WERI-Rb-1 (cell line): ENCODE results near the gene FARS2.

Experiments used
- DNase-seq: peaks from one replicate; pipeline ENCODE4 v3.0.0-alpha.2; 2020
- H3K27ac ChIP-seq: fragments of 250-450 bp; sonication (Bioruptor Pico); 2 replicates; pipeline ENCODE4 v1.5.1; 2020; ENCODE audit warnings: mild to moderate bottlenecking, moderate library complexity
- H3K27me3 ChIP-seq: fragments of 250-450 bp; sonication (Bioruptor Pico); 2 replicates; pipeline ENCODE4 v1.5.1; 2021; ENCODE audit warnings: mild to moderate bottlenecking, low read depth, moderate library complexity; ENCODE audit not compliant: insufficient read depth, severe bottlenecking
- H3K36me3 ChIP-seq: fragments of 250-450 bp; sonication (Bioruptor Pico); 2 replicates; pipeline ENCODE4 v1.5.1; 2020; ENCODE audit warnings: mild to moderate bottlenecking, moderate library complexity
- H3K4me3 ChIP-seq: 2 replicates; pipeline ENCODE4 v1.5.1; 2011; ENCODE audit warnings: low read depth, mild to moderate bottlenecking, control low read depth, low read length
- H3K9me3 ChIP-seq: fragments of 250-450 bp; sonication (Bioruptor Pico); 2 replicates; pipeline ENCODE4 v1.5.1; 2021; ENCODE audit warnings: mild to moderate bottlenecking, moderate library complexity; ENCODE audit not compliant: severe bottlenecking
- CTCF ChIP-seq: IDR thresholded peaks from 2 replicates; pipeline ENCODE4 v1.5.1; 2011; ENCODE audit warnings: low read depth, mild to moderate bottlenecking, control low read depth, inconsistent platforms, low read length

The FARS2 gene

GRCh38 chr6:5338177-5338960 lies 77.1 kb downstream of the FARS2 start:
- no peak overlapping the region for H3K27ac ChIP-seq
- no peaks in the 10 kb centered on the region for H3K9me3 ChIP-seq
- no peak overlapping the region for H3K4me3 ChIP-seq
- H3K36me3 ChIP-seq, result no peaks in the 10 kb centered on the region
- no peaks in the 10 kb centered on the region for H3K27me3 ChIP-seq
- DNase-seq, result no peak
- no peak for TF ChIP-seq CTCF

- Histone ChIP-seq H3K27ac (no peak overlapping the region), H3K36me3 (no peaks in the 10 kb centered on the region), H3K27me3 (no peaks in the 10 kb centered on the region), H3K4me3 (no peak overlapping the region), H3K9me3 (no peaks in the 10 kb centered on the region)
- no peak for TF ChIP-seq CTCF
- DNase-seq, result no peak
These were observed 78.5 kb downstream of the FARS2 start for GRCh38 chr6:5339786-5340185.

- no peak for TF ChIP-seq CTCF
- no peaks in the 10 kb centered on the region for H3K36me3 ChIP-seq
- DNase-seq, result no peak
- no peaks in the 10 kb centered on the region for H3K9me3 ChIP-seq
- no peak overlapping the region for H3K27ac ChIP-seq
- no peak overlapping the region for H3K4me3 ChIP-seq
- H3K27me3 ChIP-seq, result no peaks in the 10 kb centered on the region
These were observed 80.5 kb downstream of the FARS2 start for GRCh38 chr6:5341845-5342244.

GRCh38 chr6:5343998-5344397 lies 82.7 kb downstream of the FARS2 start:
- Histone ChIP-seq H3K27ac (no peak overlapping the region), H3K4me3 (no peak overlapping the region), H3K27me3 (no peaks in the 10 kb centered on the region), H3K9me3 (no peaks in the 10 kb centered on the region), H3K36me3 (no peaks in the 10 kb centered on the region)
- DNase-seq, result no peak
- no peak for TF ChIP-seq CTCF

GRCh38 chr6:5345324-5345723 lies 84.0 kb downstream of the FARS2 start:
- no peak for TF ChIP-seq CTCF
- Histone ChIP-seq H3K27me3 (no peaks in the 10 kb centered on the region), H3K4me3 (no peak overlapping the region), H3K9me3 (no peaks in the 10 kb centered on the region), H3K36me3 (no peaks in the 10 kb centered on the region), H3K27ac (no peak overlapping the region)
- DNase-seq, result no peak
